GM12878 (cell line): ENCODE data around the gene TK1. TPM values are rescaled to one million over a fixed set of nuclear protein-coding genes. Genes with fewer than 3 reads are reported as not detected.
A peak's percentile ranks its signal among the peaks of the same experiment; 100 is the strongest.

Experiments
- ATAC-seq: fragments of 200-7000 bp; cut with Tn5 transposase; 3 replicates; pipeline ENCODE4 v1.9.1; 2020; ENCODE audit warnings: mild to moderate bottlenecking, moderate library complexity
- BruUV-seq: library from RNA; stranded (reverse); fragments of 400-500 nt; replicated peaks from 2 replicates; lab custom pipeline; 2021; lab: Mats Ljungman, UMichigan
- CTCF ChIA-PET: fragments of 300-600 bp; sonication (Branson Sonifier 250); formaldehyde crosslinking; extraction: SDS; loops from one replicate; lab custom pipeline; 2021; ENCODE audit warnings: inconsistent platforms; lab: Yijun Ruan, JAX
- POLR2A ChIA-PET: fragments of 350-600 bp; formaldehyde crosslinking; extraction: SDS; loops from one replicate; lab custom pipeline; 2021; ENCODE audit warnings: inconsistent platforms; lab: Charles Lee
- RAD21 ChIA-PET: fragments of 300-600 bp; sonication (Branson Sonifier 250); formaldehyde crosslinking; loops from one replicate; lab custom pipeline; 2023; ENCODE audit warnings: antibody characterized with exemption; ENCODE audit not compliant: unreplicated experiment; lab: Charles Lee
- SMC1A ChIA-PET: fragments of 300-600 bp; sonication (Branson Sonifier 250); formaldehyde crosslinking; loops from one replicate; lab custom pipeline; 2023; ENCODE audit not compliant: unreplicated experiment, uncharacterized antibody; lab: Charles Lee
- DNase-seq: peaks from one replicate; pipeline ENCODE4 v3.0.0-alpha.2; 2011; ENCODE audit warnings: low read depth, low spot score
- FAIRE-seq: peaks from 3 replicates; lab custom pipeline; 2011; peaks lifted over from hg19 to GRCh38; lab: Jason Lieb, UNC
- H2AFZ ChIP-seq: 2 replicates; pipeline ENCODE4 v1.6.0; 2011; ENCODE audit warnings: low read depth, low read length, control low read depth; ENCODE audit not compliant: control insufficient read depth
- H3K27ac ChIP-seq: 2 replicates; pipeline ENCODE4 v1.5.1; 2011; ENCODE audit warnings: control low read depth; ENCODE audit not compliant: control insufficient read depth, insufficient read depth
- H3K27me3 ChIP-seq, 2 experiments: replicated peaks in 1 of 2; 2 replicates each; pipeline versions ENCODE4 v1.6.0 to v1.6.1; 2011; ENCODE audit warnings: low read length in 1 of 2; ENCODE audit not compliant: control insufficient read depth in 2 of 2, insufficient read depth in 2 of 2
- H3K36me3 ChIP-seq, 2 experiments: 2 replicates each; pipeline ENCODE4 v1.5.1; 2011; ENCODE audit warnings: low read length in 1 of 2; ENCODE audit not compliant: control insufficient read depth in 2 of 2, insufficient read depth in 2 of 2
- H3K4me1 ChIP-seq: 2 replicates; pipeline ENCODE4 v1.6.1; 2011; ENCODE audit warnings: mild to moderate bottlenecking, low read length, moderate library complexity, mixed read lengths; ENCODE audit not compliant: control insufficient read depth, insufficient read depth
- H3K4me2 ChIP-seq: 2 replicates; pipeline ENCODE4 v1.6.0; 2011; ENCODE audit warnings: control low read depth; ENCODE audit not compliant: control insufficient read depth, insufficient read depth
- H3K4me3 ChIP-seq: fragments of 200-600 bp; sonication (generic); 2 replicates; pipeline ENCODE4 v1.5.1; 2016
- H3K79me2 ChIP-seq: 2 replicates; pipeline ENCODE4 v1.6.0; 2011; ENCODE audit warnings: low read length; ENCODE audit not compliant: control insufficient read depth, insufficient read depth
- H3K9ac ChIP-seq: 2 replicates; pipeline ENCODE4 v1.8.0; 2011; ENCODE audit warnings: low read length, control low read depth, mixed read lengths; ENCODE audit not compliant: control insufficient read depth, insufficient read depth
- H3K9me3 ChIP-seq: replicated peaks from 3 replicates; pipeline ENCODE4 v1.5.1; 2011; ENCODE audit warnings: mild to moderate bottlenecking, low read length; ENCODE audit not compliant: control insufficient read depth, insufficient read depth
- H4K20me1 ChIP-seq: 2 replicates; pipeline ENCODE4 v1.6.0; 2011; ENCODE audit not compliant: control insufficient read depth, insufficient read depth
- CREB1 ChIP-seq: IDR thresholded peaks from 2 replicates; pipeline ENCODE4 v1.6.1; 2012; ENCODE audit warnings: low read depth, mild to moderate bottlenecking, inconsistent platforms
- CTCF ChIP-seq, 3 experiments: IDR thresholded peaks in 2 of 3; conservative IDR thresholded peaks in 1 of 3; 2 replicates each; pipeline ENCODE4 v1.5.1; 2011; ENCODE audit warnings: low read depth in 3 of 3, low read length in 3 of 3, mild to moderate bottlenecking in 3 of 3, control low read depth in 2 of 3, moderate library complexity in 2 of 3, inconsistent platforms in 1 of 3, mixed read lengths in 1 of 3; ENCODE audit not compliant: control insufficient read depth in 2 of 3, insufficient read depth in 1 of 3; ENCODE audit errors: extremely low read depth in 1 of 3
- WGBS: methylation state at CpG from one replicate; pipeline ENCODE4 v1.1.6; 2016; ENCODE audit warnings: low lambda C conversion rate; ENCODE audit not compliant: insufficient replicate concordance, insufficient coverage; ENCODE audit errors: missing lambda C conversion rate; 5-methylcytosine and 5-hydroxymethylcytosine counted together
- in situ Hi-C: fragments of 300-500 bp; cut with MboI; formaldehyde crosslinking; loops from 9 replicates; pipeline ENCODE4 v1.14.3; 2018; ENCODE audit warnings: mixed read lengths
- intact Hi-C: fragments of 100-400 bp; cut with micrococcal nuclease; formaldehyde crosslinking; loops from one replicate; pipeline ENCODE4 v1.14.2; 2022; ENCODE audit not compliant: unreplicated experiment
- polyA plus RNA-seq, 11 experiments: library from polyadenylated mRNA; depleted of rRNA in 4 of 11; unstranded in 6 of 11; stranded (reverse) in 5 of 11; fragments of >200 nt; fragmentation: Nextera tagmentation in 4 of 11; fragmentation: Illumina TruSeq in 1 of 11; extraction: Ambion mirVana in 4 of 11; extraction: Trizol in 1 of 11; gene quantifications; 1 replicate in 1 of 11; 2 replicates in 10 of 11; pipeline versions ENCODE4 v1.2.1 to v1.2.3, GENCODE V29; 2011 to 2016; ENCODE audit warnings: inconsistent platforms in 2 of 11, missing spikeins in 2 of 11, low read depth in 1 of 11
- total RNA-seq, 4 experiments: library from RNA; depleted of rRNA in 3 of 4; stranded (reverse); fragments of >200 nt in 3 of 4; fragmentation: Illumina TruSeq in 1 of 4; extraction: Trizol in 1 of 4; gene quantifications; 2 replicates each; pipeline versions ENCODE4 v1.2.1 to v1.2.3, GENCODE V29; 2013 to 2021

Gene TK1
- total and polyA plus RNA-seq, 10 of the 15 experiments (the other 5 are each of a cell fraction or from before 2014, with no cell fraction given): 4.6 to 175 (median 77.9) TPM

GRCh38 chr17:78166416-78166815, 20.4 kb downstream of the TK1 start:
- H3K4me3 ChIP-seq: no peak overlapping the region
- DNase-seq (no peak), FAIRE-seq (no peak), ATAC-seq (no peak)
- intact Hi-C loops (no loop called here), in situ Hi-C loops (loop anchor here (25.0 kb wide), 1 partner anchor 1904 kb away; the partner anchor contains the start of gene UBALD2)
- no peak for TF ChIP-seq CREB1
- peak in 1 of 3 experiments; percentile 17; a peak in 1 of 6 replicates for TF ChIP-seq CTCF (IDR thresholded peaks at IDR 0.05 in 2 of 3, conservative IDR thresholded peaks at IDR 0.05 in 1 of 3; ENCODE audit: control insufficient read depth in 2 of 3, extremely low read depth in 1 of 3, insufficient read depth in 1 of 3, low read depth in 3 of 3, low read length in 3 of 3)
- no peaks in the 10 kb centered on the region for H3K27me3 ChIP-seq
- no peak overlapping the region for H3K4me2 ChIP-seq
- no peak overlapping the region for H2AFZ ChIP-seq
- peaks cover 0 to 4% of the 10 kb centered on the region in 2 experiments; a peak in 3 of 4 replicates for H3K36me3 ChIP-seq
- ChIA-PET RAD21 (no interaction called here), SMC1A (interaction anchor here (1.1 to 1.2 kb wide), 2 partner anchors 9 to 10 kb away, joined by 3 read pairs; no protein-coding TSS in a partner anchor), CTCF (no interaction called here), POLR2A (interaction anchor here (1.4 kb wide), 1 partner anchor 22 kb away, joined by 3 read pairs; no protein-coding TSS in a partner anchor)
- WGBS: 55% methylated on average over 5 of the region's 6 CpGs
- no peak overlapping the region for H3K9ac ChIP-seq
- no peak overlapping the region for H3K27ac ChIP-seq
- H3K9me3 ChIP-seq: no peaks in the 10 kb centered on the region
- no peaks in the 10 kb centered on the region for H4K20me1 ChIP-seq
- H3K79me2 ChIP-seq: peaks cover 36% of the 10 kb centered on the region
- H3K4me1 ChIP-seq: peaks cover 20% of the 10 kb centered on the region
- BruUV-seq: no TSS peak
